OCI-LY3 (cell line): ENCODE measurements around the gene M6PR.
"Not testable (repeated sequence)": the region's sequence is repeated elsewhere in the genome, so short reads cannot be mapped to it uniquely, and the experiment has no call there.

Experiments
- H2AFZ ChIP-seq: fragments of 200-600, 300-600 bp; shearing (Covaris generic); 2 replicates; pipeline ENCODE4 v1.6.0; 2014; ENCODE audit warnings: antibody characterized with exemption, low read depth, low read length
- H3K27ac ChIP-seq: fragments of 200-600, 300-600 bp; sonication (generic); 2 replicates; pipeline ENCODE4 v1.5.1; 2014; ENCODE audit warnings: mild to moderate bottlenecking, low read length, moderate library complexity, mixed read lengths
- H3K27me3 ChIP-seq: fragments of 200-600, 300-600 bp; sonication (generic); 2 replicates; pipeline ENCODE4 v1.6.1; 2014; ENCODE audit warnings: low read depth, low read length, mixed read lengths
- H3K36me3 ChIP-seq: fragments of 200-600, 300-600 bp; sonication (generic); replicated peaks from 2 replicates; pipeline ENCODE3; 2014; ENCODE audit warnings: low read depth, low read length, mixed read lengths
- H3K4me1 ChIP-seq: fragments of 300-600, 200-600 bp; sonication (generic); 2 replicates; pipeline ENCODE4 v1.6.1; 2014; ENCODE audit warnings: low read length, mixed read lengths
- H3K4me2 ChIP-seq: fragments of 200-600, 300-600 bp; sonication (generic); 2 replicates; pipeline ENCODE4 v1.6.1; 2014; ENCODE audit warnings: low read length, mixed read lengths
- H3K4me3 ChIP-seq: fragments of 300-600, 200-600 bp; sonication (generic); 2 replicates; pipeline ENCODE4 v1.5.1; 2014; ENCODE audit warnings: antibody characterized with exemption, mild to moderate bottlenecking, low read length, moderate library complexity
- H3K79me2 ChIP-seq: fragments of 300-600, 200-600 bp; shearing (Covaris generic); 2 replicates; pipeline ENCODE4 v1.6.1; 2014; ENCODE audit warnings: mild to moderate bottlenecking, low read length, mixed read lengths
- H3K9ac ChIP-seq: fragments of 300-600, 200-600 bp; shearing (Covaris generic); 2 replicates; pipeline ENCODE4 v1.6.0; 2014; ENCODE audit warnings: mild to moderate bottlenecking, low read length, moderate library complexity
- H3K9me3 ChIP-seq: fragments of 200-600, 300-600 bp; shearing (Covaris generic); 2 replicates; pipeline ENCODE4 v1.6.1; 2014; ENCODE audit warnings: low read length, mixed read lengths; ENCODE audit not compliant: insufficient read depth
- H4K20me1 ChIP-seq: fragments of 200-600, 300-600 bp; sonication (generic); 2 replicates; pipeline ENCODE4 v1.6.1; 2016; ENCODE audit warnings: low read length, mixed read lengths; ENCODE audit not compliant: insufficient read depth
- EZH2phosphoT487 ChIP-seq: fragments of 200-600 bp; shearing (Covaris generic); IDR thresholded peaks from 2 replicates; pipeline ENCODE4 v1.6.1; 2018; ENCODE audit warnings: antibody characterized with exemption, mixed run types, low read depth
- TF ChIP-seq, protein P1 (sequence below): fragments of 200-600, 300-600 bp; sonication (generic); IDR thresholded peaks from 2 replicates; pipeline ENCODE4 v1.5.1; 2014; ENCODE audit warnings: antibody characterized with exemption, low read length, low read depth

The M6PR gene

DNA sequence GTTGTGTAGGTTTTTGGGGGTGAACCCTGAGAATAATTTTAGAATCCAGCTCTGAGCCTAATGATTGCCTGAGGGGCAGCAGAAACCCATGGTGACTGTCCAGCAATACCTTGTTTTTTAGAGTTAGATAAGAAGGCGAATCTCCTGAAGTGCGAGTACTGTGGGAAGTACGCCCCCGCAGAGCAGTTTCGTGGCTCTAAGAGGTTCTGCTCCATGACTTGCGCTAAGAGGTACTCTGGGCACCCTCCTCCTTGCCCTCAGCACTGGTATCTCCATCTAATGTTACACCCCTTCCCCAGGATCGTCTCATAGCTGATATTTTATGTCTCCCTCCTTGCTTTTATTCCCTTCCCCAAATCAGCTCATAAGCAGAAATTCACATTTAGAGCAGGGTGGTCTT is 12.7 kb downstream of the M6PR start:
- Histone ChIP-seq H3K79me2 (no peaks in the 10 kb centered on the region), H3K27me3 (no peaks in the 10 kb centered on the region), H3K9ac (no peak overlapping the region), H3K36me3 (peaks cover 15% of the 10 kb centered on the region), H3K4me3 (no peak overlapping the region), H3K4me1 (no peaks in the 10 kb centered on the region), H3K27ac (no peak overlapping the region), H3K4me2 (no peak overlapping the region), H2AFZ (no peak overlapping the region), H4K20me1 (no peaks in the 10 kb centered on the region), H3K9me3 (no peaks in the 10 kb centered on the region)
- TF ChIP-seq EZH2phosphoT487: no peak
- TF ChIP-seq, protein P1, sequence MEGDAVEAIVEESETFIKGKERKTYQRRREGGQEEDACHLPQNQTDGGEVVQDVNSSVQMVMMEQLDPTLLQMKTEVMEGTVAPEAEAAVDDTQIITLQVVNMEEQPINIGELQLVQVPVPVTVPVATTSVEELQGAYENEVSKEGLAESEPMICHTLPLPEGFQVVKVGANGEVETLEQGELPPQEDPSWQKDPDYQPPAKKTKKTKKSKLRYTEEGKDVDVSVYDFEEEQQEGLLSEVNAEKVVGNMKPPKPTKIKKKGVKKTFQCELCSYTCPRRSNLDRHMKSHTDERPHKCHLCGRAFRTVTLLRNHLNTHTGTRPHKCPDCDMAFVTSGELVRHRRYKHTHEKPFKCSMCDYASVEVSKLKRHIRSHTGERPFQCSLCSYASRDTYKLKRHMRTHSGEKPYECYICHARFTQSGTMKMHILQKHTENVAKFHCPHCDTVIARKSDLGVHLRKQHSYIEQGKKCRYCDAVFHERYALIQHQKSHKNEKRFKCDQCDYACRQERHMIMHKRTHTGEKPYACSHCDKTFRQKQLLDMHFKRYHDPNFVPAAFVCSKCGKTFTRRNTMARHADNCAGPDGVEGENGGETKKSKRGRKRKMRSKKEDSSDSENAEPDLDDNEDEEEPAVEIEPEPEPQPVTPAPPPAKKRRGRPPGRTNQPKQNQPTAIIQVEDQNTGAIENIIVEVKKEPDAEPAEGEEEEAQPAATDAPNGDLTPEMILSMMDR: no peak

DNA sequence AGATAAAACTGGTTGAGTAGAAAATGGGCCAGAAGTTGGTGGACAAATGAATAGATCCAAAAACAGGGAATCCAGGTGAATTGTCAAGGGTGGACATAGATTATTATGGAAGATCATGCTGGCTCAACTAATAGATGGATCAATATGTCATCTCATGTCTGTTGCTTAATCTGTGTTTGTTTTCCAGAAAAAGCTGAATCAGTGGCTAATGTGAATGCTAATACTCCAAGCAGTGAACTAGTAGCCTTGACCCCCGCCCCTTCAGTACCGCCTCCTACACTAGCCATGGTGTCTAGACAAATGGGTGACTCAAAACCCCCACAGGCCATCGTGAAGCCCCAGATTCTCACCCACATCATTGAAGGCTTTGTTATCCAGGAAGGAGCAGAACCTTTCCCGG is 15.4 kb downstream of the M6PR start:
- not testable (repeated sequence) for H3K9me3 ChIP-seq, H3K4me3 ChIP-seq, H3K4me2 ChIP-seq, H4K20me1 ChIP-seq, H3K9ac ChIP-seq, H2AFZ ChIP-seq, H3K27me3 ChIP-seq, H3K79me2 ChIP-seq, H3K4me1 ChIP-seq, H3K27ac ChIP-seq
- peaks cover 11% of the 10 kb centered on the region for H3K36me3 ChIP-seq

DNA sequence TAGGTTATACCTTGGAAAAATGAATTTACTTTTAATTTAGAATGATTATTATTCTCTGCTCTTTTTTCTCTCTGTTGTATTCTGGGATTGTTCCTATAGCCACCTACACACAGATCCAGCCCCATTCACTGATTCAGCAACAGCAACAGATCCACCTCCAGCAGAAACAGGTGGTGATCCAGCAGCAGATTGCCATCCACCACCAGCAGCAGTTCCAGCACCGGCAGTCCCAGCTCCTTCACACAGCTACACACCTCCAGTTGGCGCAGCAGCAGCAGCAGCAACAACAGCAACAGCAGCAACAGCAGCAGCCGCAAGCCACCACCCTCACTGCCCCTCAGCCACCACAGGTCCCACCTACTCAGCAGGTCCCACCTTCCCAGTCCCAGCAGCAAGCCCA is 17.0 kb downstream of the M6PR start:
- not testable (repeated sequence) for H2AFZ ChIP-seq, H4K20me1 ChIP-seq, H3K27me3 ChIP-seq, H3K4me1 ChIP-seq, H3K9ac ChIP-seq, H3K4me3 ChIP-seq, H3K4me2 ChIP-seq, H3K27ac ChIP-seq, H3K79me2 ChIP-seq, H3K36me3 ChIP-seq, H3K9me3 ChIP-seq

DNA sequence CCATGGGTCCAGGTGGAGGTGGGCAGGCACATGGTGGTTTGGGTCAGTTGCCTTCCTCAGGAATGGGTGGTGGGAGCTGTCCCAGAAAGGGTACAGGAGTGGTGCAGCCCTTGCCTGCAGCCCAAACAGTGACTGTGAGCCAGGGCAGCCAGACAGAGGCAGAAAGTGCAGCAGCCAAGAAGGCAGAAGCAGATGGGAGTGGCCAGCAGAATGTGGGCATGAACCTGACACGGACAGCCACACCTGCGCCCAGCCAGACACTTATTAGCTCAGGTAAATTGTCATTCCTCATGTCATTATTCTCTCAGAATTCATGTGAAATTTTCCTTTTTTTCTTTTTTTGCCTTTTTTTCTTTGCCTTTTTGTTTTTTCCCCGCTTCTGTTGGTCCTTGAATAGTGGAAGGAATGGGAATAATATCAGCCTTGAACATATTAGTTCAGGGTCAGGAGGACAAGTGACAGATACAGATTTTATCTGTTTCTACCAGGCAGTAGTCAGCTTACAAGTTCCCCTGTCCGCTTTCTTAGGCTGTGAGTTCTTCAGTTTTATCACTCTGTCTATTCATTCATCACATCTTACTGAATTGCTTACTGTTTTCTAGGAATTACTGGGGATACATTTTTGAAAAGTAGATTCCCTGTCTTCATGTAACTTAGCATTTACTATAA is 18.7 kb downstream of the M6PR start:
- not testable (repeated sequence) for H3K27me3 ChIP-seq, H3K9me3 ChIP-seq, H4K20me1 ChIP-seq, H3K4me2 ChIP-seq, H3K4me3 ChIP-seq, H3K27ac ChIP-seq, H3K4me1 ChIP-seq, H2AFZ ChIP-seq, H3K9ac ChIP-seq, H3K36me3 ChIP-seq, H3K79me2 ChIP-seq

DNA sequence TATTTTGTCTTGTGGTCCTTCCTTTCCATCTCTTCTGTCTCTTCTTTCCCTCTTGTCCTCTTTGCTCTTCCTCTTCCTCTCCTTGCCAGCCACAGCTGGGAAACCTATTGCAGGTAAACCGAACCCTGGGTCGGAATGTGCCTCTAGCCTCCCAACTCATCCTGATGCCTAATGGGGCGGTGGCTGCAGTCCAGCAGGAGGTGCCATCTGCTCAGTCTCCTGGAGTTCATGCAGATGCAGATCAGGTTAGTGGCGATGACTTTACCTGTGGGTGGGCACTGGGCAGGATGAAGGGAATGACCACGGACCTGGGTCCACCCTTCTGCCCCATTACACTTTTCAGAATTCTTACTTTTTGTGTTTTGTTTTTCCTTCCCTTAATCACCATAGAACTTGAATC is 26.9 kb downstream of the M6PR start:
- H3K9ac ChIP-seq: no peak overlapping the region
- no peaks in the 10 kb centered on the region for H3K36me3 ChIP-seq
- H3K79me2 ChIP-seq: no peaks in the 10 kb centered on the region
- no peaks in the 10 kb centered on the region for H3K27me3 ChIP-seq
- H3K4me1 ChIP-seq: no peaks in the 10 kb centered on the region
- TF ChIP-seq EZH2phosphoT487: no peak
- TF ChIP-seq, protein P1: no peak
- H2AFZ ChIP-seq: no peak overlapping the region
- no peak overlapping the region for H3K4me3 ChIP-seq
- H3K4me2 ChIP-seq: no peak overlapping the region
- H3K27ac ChIP-seq: no peak overlapping the region
- no peaks in the 10 kb centered on the region for H3K9me3 ChIP-seq
- H4K20me1 ChIP-seq: no peaks in the 10 kb centered on the region

DNA sequence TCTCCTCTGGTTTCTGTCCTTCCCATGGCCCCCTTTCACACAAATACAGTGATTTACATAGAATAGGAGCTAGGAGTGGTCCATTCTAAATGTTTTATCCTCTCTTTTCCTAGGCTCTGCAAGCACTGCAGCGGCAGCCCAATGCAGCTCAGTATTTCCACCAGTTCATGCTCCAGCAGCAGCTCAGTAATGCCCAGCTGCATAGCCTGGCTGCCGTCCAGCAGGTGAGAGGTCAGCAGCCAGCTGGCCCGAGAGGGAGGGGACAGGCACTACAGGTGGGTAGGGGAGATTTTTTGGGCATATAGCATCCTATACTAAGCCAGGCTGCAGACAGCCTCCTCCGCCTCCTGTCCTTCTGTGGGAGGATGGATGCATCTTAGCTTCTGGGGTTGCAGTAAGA is 29.8 kb downstream of the M6PR start:
- H3K79me2 ChIP-seq: not testable (repeated sequence)

More for the DNA sequence above, 29.8 kb downstream of the M6PR start:
- not testable (repeated sequence) for H3K27me3 ChIP-seq, H2AFZ ChIP-seq, H4K20me1 ChIP-seq, H3K9ac ChIP-seq, H3K9me3 ChIP-seq, H3K4me1 ChIP-seq, H3K4me2 ChIP-seq, H3K36me3 ChIP-seq, H3K4me3 ChIP-seq, H3K27ac ChIP-seq
